ENCODE results near the gene TRPV2.

Gene TRPV2

DNA sequence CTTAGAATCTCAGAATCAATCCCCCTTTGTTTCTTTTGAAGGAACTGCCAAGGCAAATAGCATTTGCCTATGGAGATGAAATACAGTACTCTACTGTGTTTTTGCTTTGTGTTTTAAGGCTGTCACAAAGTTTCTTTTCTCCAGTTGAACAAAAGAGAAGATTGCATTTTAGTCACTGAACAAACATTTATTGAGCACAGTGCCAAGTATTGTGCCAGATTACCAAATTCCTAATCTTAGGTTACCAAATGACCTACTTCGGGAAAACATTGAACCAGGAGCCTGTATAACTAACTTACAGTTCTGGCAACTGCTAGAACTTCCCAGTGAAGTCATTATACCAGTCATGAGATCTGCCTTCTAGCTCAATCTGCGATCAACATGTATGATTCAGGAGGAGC lies 37.4 kb upstream of the TRPV2 start:
- peaks cover 0 to 13% of the 10 kb centered on the region in 2 donors for H3K9me3 ChIP-seq (replicated peaks in 1 of 2; ENCODE audit: control insufficient read depth in 2 of 2, insufficient read depth in 1 of 2, low read depth in 1 of 2, low read length in 2 of 2)
- H3K9ac ChIP-seq (ENCODE audit: low read depth, low read length, poor library complexity) = no peak overlapping the region
- peaks cover 7 to 15% of the 10 kb centered on the region in 2 donors for H3K36me3 ChIP-seq (replicated peaks in 1 of 2; ENCODE audit: control insufficient read depth in 2 of 2, insufficient read depth in 2 of 2, low read length in 2 of 2)
- H3K79me1 ChIP-seq (ENCODE audit: low read depth, low read length) = no peaks in the 10 kb centered on the region
- peaks cover 0 to 2% of the 10 kb centered on the region in 2 donors for H3K4me1 ChIP-seq (ENCODE audit: control insufficient read depth in 2 of 2, insufficient read depth in 1 of 2, low read depth in 1 of 2, low read length in 2 of 2)
- H3K23ac ChIP-seq (ENCODE audit: low read depth, low read length, poor library complexity) = no peak overlapping the region
- no peak overlapping the region for H4K8ac ChIP-seq (ENCODE audit: low read depth, low read length)
- H4K91ac ChIP-seq (ENCODE audit: low read depth, low read length, poor library complexity) = no peak overlapping the region
- DNase-seq (ENCODE audit: low spot score) = no peak
- no peak overlapping the region for H3K14ac ChIP-seq (ENCODE audit: low read length)
- H2BK120ac ChIP-seq (ENCODE audit: low read depth, low read length) = no peak overlapping the region
- H3K4me3 ChIP-seq (ENCODE audit: low read length in 2 of 2) = no peak overlapping the region
- no peak overlapping the region for H2BK15ac ChIP-seq (ENCODE audit: low read length)
- no peak overlapping the region for H3K18ac ChIP-seq (ENCODE audit: low read length)
- no peaks in the 10 kb centered on the region for H3K27me3 ChIP-seq (ENCODE audit: control insufficient read depth in 3 of 3, insufficient read depth in 3 of 3, low read depth in 1 of 3, low read length in 3 of 3)
- H2BK5ac ChIP-seq (ENCODE audit: low read length) = no peak overlapping the region
- no peak overlapping the region for H2AFZ ChIP-seq (ENCODE audit: low read length)
- H3K4me2 ChIP-seq (ENCODE audit: insufficient read depth, low read length, poor library complexity, severe bottlenecking) = no peak overlapping the region
- H2AK5ac ChIP-seq (ENCODE audit: low read depth, low read length) = no peak overlapping the region
- H2BK12ac ChIP-seq (ENCODE audit: low read length) = no peak overlapping the region
- no CpG with 5 or more reads among the region's 2 CpGs for WGBS, 2 donors (ENCODE audit: extremely low coverage in 2 of 2, insufficient read length in 2 of 2, insufficient replicate concordance in 1 of 2)
- H3K4ac ChIP-seq (ENCODE audit: low read length) = no peak overlapping the region
- H3K27ac ChIP-seq (replicated peaks; ENCODE audit: low read length) = no peak overlapping the region

DNA sequence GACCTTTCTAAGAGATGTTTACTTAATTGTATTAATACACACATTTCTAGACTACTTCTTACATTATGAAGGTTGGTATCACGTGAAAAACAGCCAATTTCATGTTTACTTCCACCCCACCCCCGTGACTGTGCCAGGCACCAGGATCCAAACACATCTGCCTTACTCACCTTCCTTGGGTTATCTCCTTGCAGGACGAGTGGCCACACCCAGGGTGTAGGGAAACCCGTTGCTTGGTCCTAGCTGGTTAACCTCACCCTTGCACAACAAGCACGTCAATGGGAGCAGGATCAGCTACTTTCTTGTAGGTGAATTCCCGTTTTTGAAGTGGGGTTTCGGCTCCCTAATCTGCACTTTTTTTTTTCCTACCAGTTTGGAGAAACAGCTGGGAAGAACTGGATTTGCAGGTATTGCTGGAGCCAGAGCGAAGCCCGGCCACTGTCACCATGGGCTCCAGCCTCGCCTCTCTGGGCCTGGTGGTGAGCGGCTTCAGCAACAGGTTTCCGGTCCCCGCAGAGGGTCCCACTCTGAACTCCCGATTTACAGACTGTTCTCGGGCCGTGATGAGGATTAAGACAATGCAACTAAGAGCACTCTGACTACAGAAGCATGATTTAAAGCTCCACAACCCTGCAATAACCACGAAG lies 36.6 kb upstream of the TRPV2 start:
- no peak overlapping the region for H2BK5ac ChIP-seq (ENCODE audit: low read length)
- peak overlapping the region; percentile 79 for H2BK15ac ChIP-seq (ENCODE audit: low read length)
- H3K4me1 ChIP-seq (ENCODE audit: control insufficient read depth in 2 of 2, insufficient read depth in 1 of 2, low read depth in 1 of 2, low read length in 2 of 2) = peaks cover 0 to 4% of the 10 kb centered on the region in 2 donors
- no CpG with 5 or more reads among the region's 17 CpGs for WGBS, 2 donors (ENCODE audit: extremely low coverage in 2 of 2, insufficient read length in 2 of 2, insufficient replicate concordance in 1 of 2)
- no peak overlapping the region for H3K27ac ChIP-seq (replicated peaks; ENCODE audit: low read length)
- peak overlapping the region; percentile 71 for H2AK5ac ChIP-seq (ENCODE audit: low read depth, low read length)
- H3K23ac ChIP-seq (ENCODE audit: low read depth, low read length, poor library complexity) = no peak overlapping the region
- no peak overlapping the region for H2BK120ac ChIP-seq (ENCODE audit: low read depth, low read length)
- no peak overlapping the region for H3K4me2 ChIP-seq (ENCODE audit: insufficient read depth, low read length, poor library complexity, severe bottlenecking)
- H3K14ac ChIP-seq (ENCODE audit: low read length) = no peak overlapping the region
- H2BK12ac ChIP-seq (ENCODE audit: low read length) = no peak overlapping the region
- H3K27me3 ChIP-seq (ENCODE audit: control insufficient read depth in 3 of 3, insufficient read depth in 3 of 3, low read depth in 1 of 3, low read length in 3 of 3) = no peaks in the 10 kb centered on the region
- H4K8ac ChIP-seq (ENCODE audit: low read depth, low read length) = no peak overlapping the region
- no peak overlapping the region for H4K91ac ChIP-seq (ENCODE audit: low read depth, low read length, poor library complexity)
- H2AFZ ChIP-seq (ENCODE audit: low read length) = no peak overlapping the region
- no peak overlapping the region for H3K4ac ChIP-seq (ENCODE audit: low read length)
- no peak overlapping the region for H3K18ac ChIP-seq (ENCODE audit: low read length)
- H3K79me1 ChIP-seq (ENCODE audit: low read depth, low read length) = no peaks in the 10 kb centered on the region
- H3K36me3 ChIP-seq (replicated peaks in 1 of 2; ENCODE audit: control insufficient read depth in 2 of 2, insufficient read depth in 2 of 2, low read length in 2 of 2) = peaks cover 13 to 23% of the 10 kb centered on the region in 2 donors
- H3K9ac ChIP-seq (ENCODE audit: low read depth, low read length, poor library complexity) = no peak overlapping the region
- no peak for DNase-seq (ENCODE audit: low spot score)
- peaks cover 0 to 19% of the 10 kb centered on the region in 2 donors for H3K9me3 ChIP-seq (replicated peaks in 1 of 2; ENCODE audit: control insufficient read depth in 2 of 2, insufficient read depth in 1 of 2, low read depth in 1 of 2, low read length in 2 of 2)
- H3K4me3 ChIP-seq (ENCODE audit: low read length in 2 of 2) = no peak overlapping the region

DNA sequence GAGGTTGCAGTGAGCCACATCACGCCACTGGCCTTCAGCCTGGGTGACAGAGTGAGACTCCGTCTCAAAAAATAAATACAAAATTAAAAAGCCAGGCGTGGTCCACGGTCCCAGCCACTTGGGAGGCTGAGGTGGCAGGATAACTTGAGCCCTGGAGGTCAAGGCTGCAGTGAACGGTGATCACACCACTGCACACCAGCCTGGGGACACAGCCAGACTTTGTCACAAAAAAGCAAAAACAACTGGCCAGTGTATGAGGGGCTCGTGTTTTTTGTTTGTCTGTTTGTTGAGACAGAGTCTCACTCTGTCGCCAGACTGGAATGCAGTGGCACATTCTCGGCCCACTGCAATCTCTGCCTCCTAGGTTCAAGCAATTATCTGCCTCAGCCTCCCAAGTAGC lies 35.7 kb upstream of the TRPV2 start:
- Histone ChIP-seq H2AK5ac (ENCODE audit: low read depth, low read length) (peak overlapping the region; percentile 40), H3K36me3 (replicated peaks in 1 of 2; ENCODE audit: control insufficient read depth in 2 of 2, insufficient read depth in 2 of 2, low read length in 2 of 2) (peaks cover 13 to 23% of the 10 kb centered on the region in 2 donors), H3K23ac (ENCODE audit: low read depth, low read length, poor library complexity) (no peak overlapping the region), H3K4me2 (ENCODE audit: insufficient read depth, low read length, poor library complexity, severe bottlenecking) (no peak overlapping the region), H3K27ac (replicated peaks; ENCODE audit: low read length) (no peak overlapping the region), H3K14ac (ENCODE audit: low read length) (no peak overlapping the region), H4K8ac (ENCODE audit: low read depth, low read length) (no peak overlapping the region), H3K27me3 (ENCODE audit: control insufficient read depth in 3 of 3, insufficient read depth in 3 of 3, low read depth in 1 of 3, low read length in 3 of 3) (no peaks in the 10 kb centered on the region), H3K4me1 (ENCODE audit: control insufficient read depth in 2 of 2, insufficient read depth in 1 of 2, low read depth in 1 of 2, low read length in 2 of 2) (peaks cover 0 to 4% of the 10 kb centered on the region in 2 donors), H3K79me1 (ENCODE audit: low read depth, low read length) (no peaks in the 10 kb centered on the region), H2AFZ (ENCODE audit: low read length) (no peak overlapping the region), H4K91ac (ENCODE audit: low read depth, low read length, poor library complexity) (no peak overlapping the region), H3K4me3 (ENCODE audit: low read length in 2 of 2) (no peak overlapping the region), H3K4ac (ENCODE audit: low read length) (no peak overlapping the region), H3K9ac (ENCODE audit: low read depth, low read length, poor library complexity) (no peak overlapping the region), H3K9me3 (replicated peaks in 1 of 2; ENCODE audit: control insufficient read depth in 2 of 2, insufficient read depth in 1 of 2, low read depth in 1 of 2, low read length in 2 of 2) (peaks cover 0 to 19% of the 10 kb centered on the region in 2 donors), H3K18ac (ENCODE audit: low read length) (no peak overlapping the region), H2BK5ac (ENCODE audit: low read length) (no peak overlapping the region), H2BK120ac (ENCODE audit: low read depth, low read length) (no peak overlapping the region), H2BK12ac (ENCODE audit: low read length) (no peak overlapping the region), H2BK15ac (ENCODE audit: low read length) (peak overlapping the region; percentile 71)
- no peak for DNase-seq (ENCODE audit: low spot score)
- WGBS, 2 donors (ENCODE audit: extremely low coverage in 2 of 2, insufficient read length in 2 of 2, insufficient replicate concordance in 1 of 2) = no CpG with 5 or more reads among the region's 8 CpGs

DNA sequence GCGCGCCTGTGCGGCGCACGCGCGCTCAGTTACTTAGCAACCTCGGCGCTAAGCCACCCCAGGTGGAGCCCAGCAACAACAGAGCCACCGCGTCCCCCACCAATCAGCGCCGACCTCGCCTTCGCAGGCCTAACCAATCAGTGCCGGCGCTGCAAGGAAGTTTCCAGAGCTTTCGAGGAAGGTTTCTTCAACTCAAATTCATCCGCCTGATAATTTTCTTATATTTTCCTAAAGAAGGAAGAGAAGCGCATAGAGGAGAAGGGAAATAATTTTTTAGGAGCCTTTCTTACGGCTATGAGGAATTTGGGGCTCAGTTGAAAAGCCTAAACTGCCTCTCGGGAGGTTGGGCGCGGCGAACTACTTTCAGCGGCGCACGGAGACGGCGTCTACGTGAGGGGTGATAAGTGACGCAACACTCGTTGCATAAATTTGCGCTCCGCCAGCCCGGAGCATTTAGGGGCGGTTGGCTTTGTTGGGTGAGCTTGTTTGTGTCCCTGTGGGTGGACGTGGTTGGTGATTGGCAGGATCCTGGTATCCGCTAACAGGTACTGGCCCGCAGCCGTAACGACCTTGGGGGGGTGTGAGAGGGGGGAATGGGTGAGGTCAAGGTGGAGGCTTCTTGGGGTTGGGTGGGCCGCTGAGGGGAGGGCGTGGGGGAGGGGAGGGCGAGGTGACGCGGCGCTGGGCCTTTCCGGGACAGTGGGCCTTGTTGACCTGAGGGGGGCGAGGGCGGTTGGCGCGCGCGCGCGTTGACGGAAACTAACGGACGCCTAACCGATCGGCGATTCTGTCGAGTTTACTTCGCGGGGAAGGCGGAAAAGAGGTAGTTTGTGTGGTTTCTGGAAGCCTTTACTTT lies 34.5 kb upstream of the TRPV2 start, which contains the start of gene UBB:
UBB (plus strand) TSS at position 452 of the 856 bp plus-strand sequence. CDS start 817 bp downstream, outside the sequence.
- no peak within 1 kb of the TSS for H3K4ac ChIP-seq (ENCODE audit: low read length)
- H3K36me3 ChIP-seq (replicated peaks in 1 of 2; ENCODE audit: control insufficient read depth in 2 of 2, insufficient read depth in 2 of 2, low read length in 2 of 2) = peaks cover 13 to 23% of the 10 kb centered on the region in 2 donors
- H3K23ac ChIP-seq (ENCODE audit: low read depth, low read length, poor library complexity) = peak within 1 kb of the TSS; percentile 99

More for the DNA sequence above, 34.5 kb upstream of the TRPV2 start, which contains the start of gene UBB:
- peak; percentile 95 for DNase-seq (ENCODE audit: low spot score)
- no peaks in the 10 kb centered on the region for H3K79me1 ChIP-seq (ENCODE audit: low read depth, low read length)
- WGBS, 2 donors (ENCODE audit: extremely low coverage in 2 of 2, insufficient read length in 2 of 2, insufficient replicate concordance in 1 of 2) = no CpG with 5 or more reads among the region's 67 CpGs
- H4K91ac ChIP-seq (ENCODE audit: low read depth, low read length, poor library complexity) = no peak within 1 kb of the TSS
- no peak within 1 kb of the TSS for H2BK12ac ChIP-seq (ENCODE audit: low read length)
- no peak within 1 kb of the TSS for H2BK15ac ChIP-seq (ENCODE audit: low read length)
- H3K18ac ChIP-seq (ENCODE audit: low read length) = peak within 1 kb of the TSS; percentile 98
- H2AK5ac ChIP-seq (ENCODE audit: low read depth, low read length) = peak within 1 kb of the TSS; percentile 76
- H4K8ac ChIP-seq (ENCODE audit: low read depth, low read length) = no peak within 1 kb of the TSS
- H2AFZ ChIP-seq (ENCODE audit: low read length) = peak within 1 kb of the TSS; percentile 96
- H3K4me2 ChIP-seq (ENCODE audit: insufficient read depth, low read length, poor library complexity, severe bottlenecking) = peak within 1 kb of the TSS; percentile 80
- H3K4me1 ChIP-seq (ENCODE audit: control insufficient read depth in 2 of 2, insufficient read depth in 1 of 2, low read depth in 1 of 2, low read length in 2 of 2) = peaks cover 0 to 4% of the 10 kb centered on the region in 2 donors
- H3K27me3 ChIP-seq (ENCODE audit: control insufficient read depth in 3 of 3, insufficient read depth in 3 of 3, low read depth in 1 of 3, low read length in 3 of 3) = no peaks in the 10 kb centered on the region
- H3K27ac ChIP-seq (replicated peaks; ENCODE audit: low read length) = peak within 1 kb of the TSS; percentile 94
- H3K4me3 ChIP-seq (ENCODE audit: low read length in 2 of 2) = peak within 1 kb of the TSS; percentile 72 to 95
- peak within 1 kb of the TSS; percentile 87 for H3K9ac ChIP-seq (ENCODE audit: low read depth, low read length, poor library complexity)
- H2BK120ac ChIP-seq (ENCODE audit: low read depth, low read length) = no peak within 1 kb of the TSS
- no peak within 1 kb of the TSS for H3K14ac ChIP-seq (ENCODE audit: low read length)
- peak within 1 kb of the TSS; percentile 87 for H2BK5ac ChIP-seq (ENCODE audit: low read length)
- peaks cover 0 to 19% of the 10 kb centered on the region in 2 donors for H3K9me3 ChIP-seq (replicated peaks in 1 of 2; ENCODE audit: control insufficient read depth in 2 of 2, insufficient read depth in 1 of 2, low read depth in 1 of 2, low read length in 2 of 2)
